Endothelial cell of umbilical vein (primary cell): ENCODE results near the gene REC8. TPM values are rescaled to one million over a fixed set of nuclear protein-coding genes. Genes with fewer than 3 reads are reported as not detected.
A peak's percentile ranks its signal among the peaks of the same experiment; 100 is the strongest.

ENCODE experiments used
- BruUV-seq: library from RNA; stranded (reverse); fragments of 400-500 nt; replicated peaks from 2 replicates; lab custom pipeline; 2021; lab: Mats Ljungman, UMichigan
- CTCF ChIA-PET: fragments of 300-600, 350-600 bp; sonication (Branson Sonifier 250); formaldehyde crosslinking; loops from one replicate; lab custom pipeline; 2021; ENCODE audit warnings: antibody characterized with exemption, inconsistent platforms; lab: Charles Lee
- POLR2A ChIA-PET: fragments of 300-600, 350-600 bp; sonication (Branson Sonifier 250); formaldehyde crosslinking; loops from one replicate; lab custom pipeline; 2021; ENCODE audit warnings: antibody characterized with exemption, inconsistent platforms; lab: Charles Lee
- DNase-seq: peaks from one replicate; pipeline ENCODE4 v3.0.0-alpha.2; 2011; ENCODE audit warnings: low read depth, low spot score
- FAIRE-seq: peaks from 2 replicates; lab custom pipeline; 2011; peaks lifted over from hg19 to GRCh38; lab: Jason Lieb, UNC
- H2AFZ ChIP-seq: 2 replicates; pipeline ENCODE4 v1.6.0; 2012; ENCODE audit warnings: low read depth, low read length, control low read depth, inconsistent platforms
- H3K27ac ChIP-seq: 2 replicates; pipeline ENCODE4 v1.5.1; 2011; ENCODE audit warnings: low read depth, mild to moderate bottlenecking, control low read depth, low read length, moderate library complexity; ENCODE audit not compliant: insufficient read depth
- H3K27me3 ChIP-seq, 2 experiments: 2 replicates each; pipeline versions ENCODE4 v1.6.0 to v1.6.1; 2011; ENCODE audit warnings: low read length in 2 of 2, mixed read lengths in 1 of 2; ENCODE audit not compliant: control insufficient read depth in 2 of 2, insufficient read depth in 2 of 2
- H3K36me3 ChIP-seq, 2 experiments: 2 replicates in 1 of 2; 3 replicates in 1 of 2; pipeline ENCODE4 v1.5.1; 2011; ENCODE audit warnings: low read length in 2 of 2, mild to moderate bottlenecking in 1 of 2, moderate library complexity in 1 of 2; ENCODE audit not compliant: control insufficient read depth in 2 of 2, insufficient read depth in 2 of 2; ENCODE audit errors: extremely low read depth in 1 of 2
- H3K4me1 ChIP-seq: 3 replicates; pipeline ENCODE4 v1.5.1; 2011; ENCODE audit warnings: mild to moderate bottlenecking, low read length; ENCODE audit not compliant: control insufficient read depth, insufficient read depth; ENCODE audit errors: extremely low read depth
- H3K4me2 ChIP-seq: 2 replicates; pipeline ENCODE4 v1.6.1; 2011; ENCODE audit warnings: low read length, control low read depth, mixed read lengths; ENCODE audit not compliant: insufficient read depth
- H3K4me3 ChIP-seq, 3 experiments: fragments of 200-600 bp in 1 of 3; sonication (generic), shearing (Covaris generic) in 1 of 3; replicated peaks in 1 of 3; 2 replicates each; pipeline ENCODE4 v1.5.1; 2011 to 2016; ENCODE audit warnings: control low read depth in 3 of 3, low read length in 3 of 3, mild to moderate bottlenecking in 2 of 3, inconsistent platforms in 1 of 3, low read depth in 1 of 3, moderate library complexity in 1 of 3; ENCODE audit not compliant: insufficient read depth in 1 of 3
- H3K79me2 ChIP-seq: 2 replicates; pipeline ENCODE4 v1.6.0; 2012; ENCODE audit warnings: low read length, inconsistent platforms; ENCODE audit not compliant: control insufficient read depth, insufficient read depth
- H3K9ac ChIP-seq: replicated peaks from 2 replicates; pipeline ENCODE3; 2011; ENCODE audit warnings: low read length, control low read depth; ENCODE audit not compliant: insufficient read depth; ENCODE audit errors: extremely low read depth
- H3K9me1 ChIP-seq: replicated peaks from 3 replicates; pipeline ENCODE4 v1.6.0; 2011; ENCODE audit warnings: mild to moderate bottlenecking, low read length; ENCODE audit not compliant: control insufficient read depth, insufficient read depth; ENCODE audit errors: extremely low read depth
- H3K9me3 ChIP-seq: replicated peaks from 2 replicates; pipeline ENCODE4 v1.5.1; 2012; ENCODE audit warnings: low read length, inconsistent platforms; ENCODE audit not compliant: control insufficient read depth, insufficient read depth
- H4K20me1 ChIP-seq: replicated peaks from 2 replicates; pipeline ENCODE3; 2011; ENCODE audit warnings: mild to moderate bottlenecking, low read length; ENCODE audit not compliant: control insufficient read depth, insufficient read depth; ENCODE audit errors: extremely low read depth
- EZH2 ChIP-seq: IDR thresholded peaks from 2 replicates; pipeline ENCODE4 v1.6.1; 2012; ENCODE audit warnings: borderline replicate concordance, low read depth, mild to moderate bottlenecking, moderate library complexity, low read length, inconsistent platforms; ENCODE audit not compliant: severe bottlenecking
- FOS ChIP-seq: IDR thresholded peaks from 2 replicates; pipeline ENCODE4 v1.6.1; 2011; ENCODE audit warnings: mild to moderate bottlenecking, low read length, moderate library complexity, borderline replicate concordance; ENCODE audit not compliant: insufficient read depth
- JUN ChIP-seq: IDR thresholded peaks from 2 replicates; pipeline ENCODE4 v1.6.1; 2011; ENCODE audit warnings: borderline replicate concordance, low read depth; ENCODE audit not compliant: insufficient read length, insufficient read depth
- MYC ChIP-seq: IDR thresholded peaks from one replicate; pipeline ENCODE4 v1.6.1; 2011; ENCODE audit warnings: mild to moderate bottlenecking, low read depth, low read length
- POLR2A ChIP-seq: IDR thresholded peaks from 2 replicates; pipeline ENCODE4 v1.6.1; 2012; ENCODE audit warnings: low read depth, mild to moderate bottlenecking, control low read depth, low read length
- POLR2AphosphoS5 ChIP-seq: IDR thresholded peaks from 2 replicates; pipeline ENCODE4 v1.6.1; 2012; ENCODE audit warnings: low read depth, mild to moderate bottlenecking, control low read depth, low read length, moderate library complexity; ENCODE audit not compliant: insufficient read depth
- dilution Hi-C: fragments of 300-500 bp; cut with MboI; formaldehyde crosslinking; loops from one replicate; pipeline ENCODE4 v1.15.0; 2019; ENCODE audit warnings: low sequenced_read_pairs; ENCODE audit not compliant: extremely low pct_ligation_motif_present
- intact Hi-C: fragments of 100-400 bp; cut with micrococcal nuclease; formaldehyde crosslinking; loops from one replicate; pipeline ENCODE4 v1.10.0; 2022
- polyA plus RNA-seq, 4 experiments: library from polyadenylated mRNA; depleted of rRNA in 3 of 4; stranded (reverse) in 3 of 4; unstranded in 1 of 4; fragments of >200 nt; gene quantifications; 2 replicates each; pipeline versions ENCODE4 v1.2.1 to v1.2.3, GENCODE V29; 2011 to 2012; ENCODE audit warnings: missing spikeins in 1 of 4
- total RNA-seq: library from RNA; stranded (reverse); gene quantifications from 2 replicates; pipeline ENCODE4 v1.2.3, GENCODE V29; 2021
- TF ChIP-seq, protein P1 (sequence below): IDR thresholded peaks from 2 replicates; pipeline ENCODE4 v1.6.1; 2011; ENCODE audit not compliant: insufficient read depth, insufficient read length
- TF ChIP-seq, protein P2 (sequence below), 2 donors: IDR thresholded peaks; 1 replicate in 1 of 2; 2 replicates in 1 of 2; pipeline ENCODE4 v1.5.1; 2011; ENCODE audit warnings: low read length in 2 of 2, mild to moderate bottlenecking in 2 of 2, moderate library complexity in 2 of 2, control low read depth in 1 of 2, inconsistent platforms in 1 of 2, low read depth in 1 of 2; ENCODE audit not compliant: insufficient read depth in 1 of 2; ENCODE audit errors: extremely low read depth in 1 of 2

The REC8 gene
- total and polyA plus RNA-seq, 2 donors (not counting 3 experiments of a cell fraction or from before 2014, with no cell fraction given): 12.5 to 33.6 TPM

DNA sequence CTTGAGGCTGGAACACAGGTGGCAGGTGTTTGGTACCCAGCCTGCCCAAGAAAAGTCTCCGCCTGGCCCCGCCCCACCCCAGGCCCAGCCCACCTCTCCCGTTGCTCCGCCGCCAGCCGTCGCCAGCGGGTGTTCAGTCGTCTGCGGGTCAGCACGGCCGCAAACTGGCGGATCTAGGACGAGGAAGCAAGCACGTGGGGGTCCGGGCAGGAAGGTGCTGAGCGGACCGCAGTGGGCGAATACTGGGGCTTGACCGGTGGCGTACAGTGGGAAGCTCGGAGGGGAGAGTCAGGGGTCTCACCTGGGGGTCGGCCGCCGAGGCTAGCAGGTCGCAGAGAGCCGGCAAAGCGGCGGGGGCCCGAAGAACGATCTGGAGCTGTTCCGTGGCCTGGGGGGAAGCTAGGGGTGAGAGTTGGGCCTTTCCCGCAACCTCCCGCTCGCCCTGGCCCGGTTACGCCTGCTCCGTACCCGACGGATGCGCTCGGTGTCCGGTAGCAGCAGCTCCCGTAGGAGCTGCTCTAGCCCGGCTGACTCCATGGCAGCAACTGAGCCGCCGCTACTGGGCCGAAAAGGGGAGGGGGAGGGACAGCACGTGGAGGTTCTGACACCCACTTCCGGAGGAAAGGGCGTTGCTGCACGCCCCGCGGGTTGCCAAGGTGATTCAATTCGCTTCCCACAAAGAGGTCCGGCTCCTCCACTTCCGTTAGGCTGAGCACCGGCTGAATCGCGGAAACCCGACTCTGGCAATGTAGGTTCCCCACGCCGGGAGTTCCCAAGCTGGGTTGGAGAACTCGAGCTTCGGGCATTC, 16.6 kb downstream of the REC8 start, which contains the start of gene IPO4:
IPO4 (minus strand) TSS at position 566 of the 808 bp plus-strand sequence; CDS start at position 537, 29 bp downstream.
- intact Hi-C loops: loop anchor here (1.0 to 2.0 kb wide), 5 partner anchors 28 to 108 kb away; partner anchors contain the start of genes DCAF11, IRF9, NRL and PSME2
- Histone ChIP-seq H3K79me2 (peaks cover 17% of the 10 kb centered on the region), H3K4me2 (peak within 1 kb of the TSS; percentile 75), H3K27ac (peak within 1 kb of the TSS; percentile 45), H3K4me3 (peak within 1 kb of the TSS; percentile 31 to 65 (median 37)), H3K9me3 (no peaks in the 10 kb centered on the region), H3K9ac (peak within 1 kb of the TSS; percentile 42), H3K9me1 (no peaks in the 10 kb centered on the region), H3K4me1 (peaks cover 6% of the 10 kb centered on the region), H4K20me1 (no peaks in the 10 kb centered on the region), H3K27me3 (no peaks in the 10 kb centered on the region), H3K36me3 (peaks cover 5 to 35% of the 10 kb centered on the region in 2 experiments), H2AFZ (peak within 1 kb of the TSS; percentile 57)
- CTCF ChIA-PET: interaction anchor here (1.0 to 1.6 kb wide), 7 partner anchors 9 to 120 kb away, joined by 3 to 6 read pairs (median 5); partner anchors contain the start of genes CHMP4A, CIDEB, IRF9 and MDP1
- DNase-seq: peak; percentile 94
- dilution Hi-C loops: no loop called here
- no TSS peak for BruUV-seq
- POLR2A ChIA-PET: interaction anchor here (1.0 kb wide), 1 partner anchor 25 kb away, joined by 5 read pairs; the partner anchor contains the start of gene CHMP4A
- peak; percentile 100 for FAIRE-seq
- TF ChIP-seq, protein P1, sequence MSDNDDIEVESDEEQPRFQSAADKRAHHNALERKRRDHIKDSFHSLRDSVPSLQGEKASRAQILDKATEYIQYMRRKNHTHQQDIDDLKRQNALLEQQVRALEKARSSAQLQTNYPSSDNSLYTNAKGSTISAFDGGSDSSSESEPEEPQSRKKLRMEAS: peak; percentile 99
- no peak for TF ChIP-seq JUN
- TF ChIP-seq MYC: peak; percentile 100
- no peak for TF ChIP-seq EZH2
- TF ChIP-seq POLR2A: peak; percentile 94
- no peak for TF ChIP-seq FOS
- TF ChIP-seq, protein P2, sequence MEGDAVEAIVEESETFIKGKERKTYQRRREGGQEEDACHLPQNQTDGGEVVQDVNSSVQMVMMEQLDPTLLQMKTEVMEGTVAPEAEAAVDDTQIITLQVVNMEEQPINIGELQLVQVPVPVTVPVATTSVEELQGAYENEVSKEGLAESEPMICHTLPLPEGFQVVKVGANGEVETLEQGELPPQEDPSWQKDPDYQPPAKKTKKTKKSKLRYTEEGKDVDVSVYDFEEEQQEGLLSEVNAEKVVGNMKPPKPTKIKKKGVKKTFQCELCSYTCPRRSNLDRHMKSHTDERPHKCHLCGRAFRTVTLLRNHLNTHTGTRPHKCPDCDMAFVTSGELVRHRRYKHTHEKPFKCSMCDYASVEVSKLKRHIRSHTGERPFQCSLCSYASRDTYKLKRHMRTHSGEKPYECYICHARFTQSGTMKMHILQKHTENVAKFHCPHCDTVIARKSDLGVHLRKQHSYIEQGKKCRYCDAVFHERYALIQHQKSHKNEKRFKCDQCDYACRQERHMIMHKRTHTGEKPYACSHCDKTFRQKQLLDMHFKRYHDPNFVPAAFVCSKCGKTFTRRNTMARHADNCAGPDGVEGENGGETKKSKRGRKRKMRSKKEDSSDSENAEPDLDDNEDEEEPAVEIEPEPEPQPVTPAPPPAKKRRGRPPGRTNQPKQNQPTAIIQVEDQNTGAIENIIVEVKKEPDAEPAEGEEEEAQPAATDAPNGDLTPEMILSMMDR (IDR thresholded peaks at IDR 0.05; ENCODE audit: extremely low read depth in 1 of 2, insufficient read depth in 1 of 2, low read depth in 1 of 2, low read length in 2 of 2): no peak
- TF ChIP-seq POLR2AphosphoS5: peak; percentile 95
